ENCODE data around the gene HLX.

- TF ChIP-seq CTCF (IDR thresholded peaks at IDR 0.05) = no peak
- TF ChIP-seq POLR2AphosphoS5 (IDR thresholded peaks at IDR 0.05; ENCODE audit: low read depth, low read length) = no peak
- TF ChIP-seq REST (IDR thresholded peaks at IDR 0.05; ENCODE audit: insufficient read depth in 1 of 2, low read depth in 2 of 2, low read length in 1 of 2) = no peak
Observed at GRCh38 chr1:220927442-220927841, 48.2 kb downstream of the HLX start.
